Mesenteric fat pad (tissue), 1 donor: ENCODE results near the gene LRRN4CL. TPM values are rescaled to one million over a fixed set of nuclear protein-coding genes. Genes with fewer than 3 reads are reported as not detected.
"Not testable (repeated sequence)": the region's sequence is repeated elsewhere in the genome, so short reads cannot be mapped to it uniquely, and the experiment has no call there.

ENCODE experiments used
- DNase-seq: peaks from one replicate; pipeline ENCODE4 v3.0.0-alpha.2; 2020; ENCODE audit warnings: low spot score
- total RNA-seq: library from RNA; stranded (reverse); fragmentation: NEBNext Ultra II Directional; extraction: Animal tissue kit (Norgen Biotek cat#: 25700); gene quantifications from one replicate; pipeline ENCODE4 v1.2.1, GENCODE V29; 2021
- donor health status: DM: yes; HTN: yes; CAD: no.

The LRRN4CL gene
- total RNA-seq, 1 donor from 2014 or later, result 88.9 TPM

DNA sequence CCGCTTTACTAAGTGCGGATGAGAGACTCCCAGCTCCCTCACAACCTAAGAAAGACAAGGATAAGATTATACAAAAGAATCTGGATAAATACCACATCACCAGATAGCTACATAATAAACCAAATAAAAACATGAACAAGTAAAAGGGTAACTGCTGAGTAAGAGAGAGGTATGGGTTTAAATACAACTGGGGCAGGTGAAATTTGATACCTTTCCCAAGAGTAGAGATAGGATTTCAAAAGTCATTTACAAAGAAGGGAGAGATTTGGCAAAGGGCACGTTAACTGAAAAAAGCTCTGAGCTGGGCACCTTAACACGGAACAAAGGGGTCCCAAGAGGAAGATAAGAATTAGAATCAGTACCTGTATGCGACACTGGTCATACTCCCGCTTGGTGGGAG lies 12.2 kb downstream of the LRRN4CL start:
- no peak for DNase-seq

- no peak for DNase-seq
These were observed 12.6 kb downstream of the LRRN4CL start for GRCh38 chr11:62676698-62677097.

DNA sequence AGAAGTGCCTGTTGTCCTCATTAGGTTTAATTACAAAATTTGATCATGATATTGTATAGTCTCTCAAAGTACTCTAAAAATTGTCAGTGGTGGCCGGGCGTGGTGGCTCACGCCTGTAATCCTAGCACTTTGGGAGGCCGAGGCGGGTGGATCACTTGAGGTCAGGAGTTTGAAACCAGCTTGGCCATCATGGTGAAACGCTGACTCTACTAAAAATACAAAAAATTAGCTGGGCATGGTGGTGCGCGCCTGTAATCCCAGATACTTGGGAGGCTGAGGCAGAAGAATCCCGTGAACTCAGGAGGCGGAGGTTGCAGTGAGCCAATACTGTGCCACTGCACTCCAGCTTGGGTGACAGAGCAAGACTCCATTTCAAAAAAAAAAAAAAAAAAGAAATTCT lies 13.9 kb downstream of the LRRN4CL start:
- DNase-seq, result not testable (repeated sequence)

DNA sequence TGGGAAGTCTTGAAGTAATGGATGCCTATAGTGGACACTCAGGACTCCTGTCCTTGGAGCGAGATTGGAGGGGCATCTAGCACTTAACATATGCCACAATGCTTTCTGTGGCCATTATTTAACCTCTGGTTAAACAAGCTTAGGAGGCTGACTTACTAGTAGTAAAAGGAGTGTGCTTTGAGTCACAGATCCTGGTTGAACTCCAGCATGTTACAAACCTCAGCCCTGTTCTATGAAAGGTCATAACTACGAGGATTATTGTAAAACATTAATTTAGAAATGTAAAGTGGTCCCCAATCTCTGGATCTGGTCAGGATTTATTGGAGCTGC lies 16.2 kb downstream of the LRRN4CL start:
- no peak for DNase-seq

- no peak for DNase-seq
These were observed 17.5 kb downstream of the LRRN4CL start, which contains the start of the genes LBHD1 and UQCC3 for GRCh38 chr11:62671608-62672389. Gene LBHD1 (minus strand): TSS chr11:62672267. CDS start chr11:62670031, 2,236 bp downstream. Gene UQCC3 (plus strand): TSS chr11:62671673. CDS start chr11:62671746, 73 bp downstream.

- no peak for DNase-seq
These were observed 18.1 kb downstream of the LRRN4CL start for GRCh38 chr11:62671236-62671607.

- no peak for DNase-seq
These were observed 19.7 kb downstream of the LRRN4CL start for GRCh38 chr11:62669420-62670161.

GRCh38 chr11:62667460-62667859 lies 21.9 kb downstream of the LRRN4CL start:
- no peak for DNase-seq

DNA sequence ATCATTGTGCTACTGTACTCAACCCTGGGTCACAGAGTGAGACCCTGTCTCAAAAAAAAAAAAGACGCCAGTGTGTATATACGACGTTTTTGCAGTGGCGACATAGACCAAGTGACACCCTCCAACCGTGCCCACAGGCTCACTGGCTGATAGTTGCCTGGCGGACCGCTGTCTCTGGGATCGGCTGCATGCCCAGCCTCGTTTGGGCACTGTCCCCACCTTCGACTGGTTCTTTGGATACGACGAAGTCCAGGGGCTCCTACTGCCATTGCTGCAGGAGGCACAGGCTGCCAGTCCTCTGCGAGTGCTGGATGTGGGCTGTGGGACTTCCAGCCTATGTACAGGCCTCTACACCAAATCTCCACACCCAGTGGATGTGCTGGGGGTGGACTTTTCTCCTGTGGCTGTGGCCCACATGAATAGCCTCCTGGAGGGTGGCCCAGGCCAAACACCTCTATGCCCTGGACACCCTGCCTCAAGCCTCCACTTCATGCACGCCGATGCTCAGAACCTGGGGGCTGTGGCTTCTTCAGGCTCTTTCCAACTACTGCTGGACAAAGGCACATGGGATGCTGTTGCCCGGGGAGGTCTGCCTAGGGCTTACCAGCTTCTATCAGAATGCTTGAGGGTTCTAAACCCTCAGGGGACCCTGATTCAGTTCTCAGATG lies 22.9 kb downstream of the LRRN4CL start:
- no peak for DNase-seq

GRCh38 chr11:62665599-62666258 lies 23.6 kb downstream of the LRRN4CL start:
- no peak for DNase-seq

DNA sequence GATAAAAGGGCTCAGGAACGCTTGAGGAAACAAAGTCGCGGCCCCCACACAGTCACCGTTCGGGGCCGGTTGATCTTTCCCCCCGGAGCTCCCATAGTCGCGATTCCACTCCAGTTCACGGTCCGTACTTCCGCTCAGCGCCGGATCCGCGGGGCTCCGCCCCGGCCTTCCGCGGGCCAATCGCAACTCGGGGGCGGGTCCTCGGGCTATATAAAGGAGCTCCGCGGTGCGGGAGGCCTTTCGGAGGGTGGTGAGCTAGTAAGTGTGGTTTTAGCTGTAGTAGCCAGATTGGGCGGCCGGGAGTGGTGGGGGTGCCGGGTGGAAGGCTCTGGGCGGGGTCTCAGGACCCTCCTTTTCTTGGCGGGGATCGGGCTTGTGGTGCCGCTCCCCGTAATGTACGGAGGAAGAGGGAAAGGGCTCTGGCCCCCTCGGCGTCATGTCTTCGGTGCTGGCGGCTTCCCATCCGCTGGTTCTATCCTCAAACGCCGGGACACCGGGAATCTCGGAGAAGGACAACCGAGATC lies 24.2 kb downstream of the LRRN4CL start, which contains the start of the genes C11orf98 and CSKMT:
Gene C11orf98, minus strand, starts transcription at position 136 of the 524 bp plus-strand sequence. Its CDS starts 41 bp downstream, at position 95.
Gene CSKMT, plus strand, starts transcription at position 238 of the 524 bp plus-strand sequence. CDS start 568 bp downstream, outside the sequence.
- peak; percentile 99 for DNase-seq

DNA sequence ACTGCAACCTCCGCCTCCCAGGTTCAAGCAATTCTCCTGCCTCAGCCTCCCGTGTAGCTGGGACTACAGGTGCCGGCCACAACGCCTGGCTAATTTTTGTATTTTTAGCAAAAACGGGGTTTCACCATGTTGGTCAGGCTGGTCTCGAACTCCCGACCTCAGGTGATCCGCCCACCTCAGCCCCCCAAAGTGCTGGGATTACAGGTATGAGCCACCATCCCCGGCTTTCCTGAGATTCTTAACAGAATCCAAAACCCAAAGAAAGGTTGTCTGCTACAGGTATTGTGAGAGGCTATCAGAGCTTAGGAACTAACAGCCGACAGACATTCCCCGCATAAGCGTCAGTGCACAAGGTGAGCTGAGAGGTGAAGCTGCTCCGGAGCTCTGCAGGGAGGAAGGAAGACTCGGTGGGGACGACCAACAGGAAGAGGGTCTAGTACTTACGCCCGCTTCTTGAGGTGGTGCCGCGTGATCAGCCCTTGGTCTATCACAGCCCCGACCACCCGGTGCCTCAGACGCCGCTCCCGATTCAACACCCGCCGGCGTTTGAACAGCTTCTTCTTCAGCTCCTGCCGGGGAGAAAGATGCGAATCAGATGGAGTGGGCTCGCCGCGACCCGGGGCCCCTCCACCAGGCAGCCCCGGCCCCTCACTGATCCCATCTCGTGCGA lies 24.8 kb downstream of the LRRN4CL start:
- no peak for DNase-seq

GRCh38 chr11:62656796-62657429 lies 32.4 kb downstream of the LRRN4CL start:
- no peak for DNase-seq

- DNase-seq, result no peak
These were observed 35.0 kb downstream of the LRRN4CL start for GRCh38 chr11:62654297-62654696.

DNA sequence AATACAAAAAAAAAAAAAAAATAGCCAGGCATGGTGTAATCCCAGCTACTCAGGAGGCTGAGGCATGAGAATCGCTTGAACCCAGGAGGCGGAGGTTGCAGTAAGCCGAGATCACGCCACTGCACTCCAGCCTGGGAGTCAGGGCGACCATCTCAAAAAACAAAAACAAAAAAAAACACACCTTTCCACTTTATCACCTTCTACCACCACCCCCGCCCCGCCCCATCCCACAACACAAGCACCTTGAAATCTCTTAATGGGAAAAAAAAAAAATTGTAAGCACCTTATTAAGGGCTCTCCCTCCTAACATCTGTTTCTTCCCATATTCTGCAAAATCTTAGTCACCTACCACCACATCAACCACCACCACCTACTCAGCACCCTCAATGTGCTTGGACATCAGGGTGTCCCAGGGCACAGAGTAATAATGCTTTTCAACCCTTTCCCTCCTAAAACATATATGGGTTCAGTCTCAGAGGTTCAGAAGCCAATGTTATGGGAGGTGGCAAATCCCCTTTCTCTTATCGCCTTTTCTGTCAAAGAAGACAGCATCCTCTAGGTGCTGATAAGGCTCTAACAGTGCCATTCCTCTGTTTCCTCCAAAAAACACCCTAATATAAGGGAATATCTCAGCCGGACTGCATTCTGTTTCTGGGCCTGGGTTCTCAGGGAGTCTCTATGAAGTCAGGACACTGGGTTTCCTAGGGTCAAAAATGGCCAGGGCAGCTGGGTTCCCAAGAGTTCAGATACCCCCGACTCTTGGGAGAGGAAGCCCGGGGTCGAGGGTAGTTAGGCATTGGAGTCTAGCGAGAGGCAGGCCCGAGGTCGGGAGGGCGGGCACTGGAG lies 36.9 kb downstream of the LRRN4CL start:
- DNase-seq, result no peak

- DNase-seq, result not testable (repeated sequence)
These were observed 39.0 kb downstream of the LRRN4CL start for GRCh38 chr11:62650283-62650682.

- DNase-seq, result no peak
These were observed 39.8 kb downstream of the LRRN4CL start for GRCh38 chr11:62649486-62649885.

DNA sequence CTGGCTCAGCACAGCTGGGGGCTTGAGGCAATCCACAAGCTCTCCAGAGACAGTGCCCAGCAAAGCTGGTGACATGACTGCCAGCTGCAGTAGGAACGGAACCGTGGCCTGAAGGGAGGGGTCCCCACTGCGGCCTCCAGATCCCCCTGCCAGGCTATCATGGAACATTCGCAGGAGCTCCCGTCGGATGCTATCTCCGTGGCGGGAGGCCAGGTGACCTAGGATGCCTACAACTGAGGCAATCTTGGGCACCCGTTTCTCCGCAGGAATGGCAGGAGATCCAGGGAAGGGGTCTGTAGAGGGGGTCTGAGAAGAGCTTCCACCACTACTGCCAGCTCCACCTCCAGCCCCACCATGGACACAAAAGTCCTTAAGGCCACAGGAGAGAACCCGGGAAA lies 40.4 kb downstream of the LRRN4CL start:
- no peak for DNase-seq
